ENCODE data around the gene KDSR.

DNA sequence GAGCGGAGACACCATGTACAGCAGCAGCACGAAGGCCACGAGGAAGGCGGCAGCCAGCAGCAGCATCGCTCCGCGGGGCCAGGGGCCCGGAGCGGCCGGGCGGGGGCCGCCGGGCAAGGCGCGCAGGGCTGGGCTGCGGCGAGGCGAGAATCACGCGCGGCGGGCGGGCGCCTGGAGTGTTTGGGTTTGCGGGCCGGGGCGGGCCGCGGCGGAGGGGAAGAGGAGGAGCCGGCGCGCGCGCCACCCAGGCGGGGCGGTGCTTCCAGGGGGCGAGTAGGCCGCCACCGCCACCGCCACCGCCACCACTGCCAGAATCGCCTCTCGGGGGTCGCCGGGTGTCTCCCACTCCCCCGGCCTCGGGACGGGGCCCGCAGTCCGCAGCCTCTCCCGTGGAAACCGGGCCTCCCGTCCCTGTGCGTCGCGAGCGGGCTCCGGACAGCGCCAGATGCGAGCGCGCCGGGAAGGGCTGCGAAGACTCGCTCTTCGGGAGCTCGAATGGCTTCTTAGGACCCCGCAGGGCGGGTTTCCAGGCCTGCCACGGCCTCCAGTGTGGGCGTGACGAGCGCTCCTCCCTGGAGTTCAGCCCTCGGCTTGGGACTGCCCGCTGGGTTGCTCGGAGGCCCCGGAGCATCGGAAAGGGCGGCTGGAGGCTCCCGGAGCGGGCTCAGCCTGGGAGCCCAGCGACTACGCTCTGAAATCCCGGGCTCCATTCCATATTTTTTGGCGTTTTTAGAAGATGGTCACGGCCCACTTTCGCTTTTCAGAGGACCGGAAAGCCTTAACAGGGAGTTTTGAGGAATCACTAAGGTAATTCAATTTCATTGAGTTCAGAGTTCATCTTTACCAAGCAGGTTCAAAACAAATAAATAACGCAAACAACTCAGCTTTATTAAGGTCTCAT lies at the start of gene KDSR:
- TF ChIP-seq, protein P1, sequence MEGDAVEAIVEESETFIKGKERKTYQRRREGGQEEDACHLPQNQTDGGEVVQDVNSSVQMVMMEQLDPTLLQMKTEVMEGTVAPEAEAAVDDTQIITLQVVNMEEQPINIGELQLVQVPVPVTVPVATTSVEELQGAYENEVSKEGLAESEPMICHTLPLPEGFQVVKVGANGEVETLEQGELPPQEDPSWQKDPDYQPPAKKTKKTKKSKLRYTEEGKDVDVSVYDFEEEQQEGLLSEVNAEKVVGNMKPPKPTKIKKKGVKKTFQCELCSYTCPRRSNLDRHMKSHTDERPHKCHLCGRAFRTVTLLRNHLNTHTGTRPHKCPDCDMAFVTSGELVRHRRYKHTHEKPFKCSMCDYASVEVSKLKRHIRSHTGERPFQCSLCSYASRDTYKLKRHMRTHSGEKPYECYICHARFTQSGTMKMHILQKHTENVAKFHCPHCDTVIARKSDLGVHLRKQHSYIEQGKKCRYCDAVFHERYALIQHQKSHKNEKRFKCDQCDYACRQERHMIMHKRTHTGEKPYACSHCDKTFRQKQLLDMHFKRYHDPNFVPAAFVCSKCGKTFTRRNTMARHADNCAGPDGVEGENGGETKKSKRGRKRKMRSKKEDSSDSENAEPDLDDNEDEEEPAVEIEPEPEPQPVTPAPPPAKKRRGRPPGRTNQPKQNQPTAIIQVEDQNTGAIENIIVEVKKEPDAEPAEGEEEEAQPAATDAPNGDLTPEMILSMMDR (IDR thresholded peaks at IDR 0.05; ENCODE audit: insufficient read depth, low read length) = no peak
- peak; percentile 80 for TF ChIP-seq POLR2AphosphoS5 (IDR thresholded peaks at IDR 0.05; ENCODE audit: low read depth)

All from HL-60 (cell line).